HFFc6 (cell line): Measurements from ENCODE around the gene CRTC3. TPM values are rescaled to one million over a fixed set of nuclear protein-coding genes. Genes with fewer than 3 reads are reported as not detected.

Experiments
- DNase-seq: peaks from one replicate; pipeline ENCODE4 v3.0.0-alpha.2; 2018
- H3K27ac Mint-ChIP-seq: 2 replicates; pipeline ENCODE4 v1.8.0; 2020; ENCODE audit warnings: mild to moderate bottlenecking, mixed read lengths
- H3K27me3 Mint-ChIP-seq: 2 replicates; pipeline ENCODE4 v1.8.0; 2021; ENCODE audit warnings: mild to moderate bottlenecking, moderate library complexity, mixed read lengths; ENCODE audit not compliant: insufficient read depth
- H3K36me3 Mint-ChIP-seq: 2 replicates; pipeline ENCODE4 v1.8.0; 2021; ENCODE audit warnings: low read depth, mixed read lengths
- H3K4me1 Mint-ChIP-seq: 2 replicates; pipeline ENCODE4 v1.8.0; 2020; ENCODE audit warnings: low read depth, mixed read lengths
- H3K4me3 Mint-ChIP-seq: 2 replicates; pipeline ENCODE4 v1.8.0; 2020; ENCODE audit warnings: mild to moderate bottlenecking, moderate library complexity, mixed read lengths
- H3K9me3 Mint-ChIP-seq: 2 replicates; pipeline ENCODE4 v1.8.0; 2020; ENCODE audit warnings: mild to moderate bottlenecking, mixed read lengths
- CTCF ChIP-seq: fragments of 200-600 bp; sonication (generic); IDR thresholded peaks from 2 replicates; pipeline ENCODE4 v1.5.0; 2021; ENCODE audit warnings: antibody characterized with exemption, mild to moderate bottlenecking
- total RNA-seq, 6 experiments: library from RNA; stranded (reverse); fragmentation: NEBNext Ultra II Directional; extraction: Animal tissue kit (Norgen Biotek cat#: 25700); gene quantifications; 2 replicates in 1 of 6; 3 replicates in 5 of 6; pipeline ENCODE4 v1.2.3, GENCODE V29; 2021

Gene CRTC3
- total RNA-seq, 6 experiments from 2014 or later = 21.5 to 24.3 (median 23.5) TPM

- no peak for DNase-seq
- Mint-ChIP-seq H3K27ac (no peak overlapping the region), H3K27me3 (no peaks in the 10 kb centered on the region; the same call in 1 of the 2 replicates), H3K9me3 (no peaks in the 10 kb centered on the region), H3K4me1 (peaks cover 28% of the 10 kb centered on the region), H3K4me3 (no peak overlapping the region), H3K36me3 (peaks cover 8% of the 10 kb centered on the region; the same call in 1 of the 2 replicates)
- no peak for TF ChIP-seq CTCF
Measured at GRCh38 chr15:90572893-90573292, 43.2 kb downstream of the CRTC3 start.

DNA sequence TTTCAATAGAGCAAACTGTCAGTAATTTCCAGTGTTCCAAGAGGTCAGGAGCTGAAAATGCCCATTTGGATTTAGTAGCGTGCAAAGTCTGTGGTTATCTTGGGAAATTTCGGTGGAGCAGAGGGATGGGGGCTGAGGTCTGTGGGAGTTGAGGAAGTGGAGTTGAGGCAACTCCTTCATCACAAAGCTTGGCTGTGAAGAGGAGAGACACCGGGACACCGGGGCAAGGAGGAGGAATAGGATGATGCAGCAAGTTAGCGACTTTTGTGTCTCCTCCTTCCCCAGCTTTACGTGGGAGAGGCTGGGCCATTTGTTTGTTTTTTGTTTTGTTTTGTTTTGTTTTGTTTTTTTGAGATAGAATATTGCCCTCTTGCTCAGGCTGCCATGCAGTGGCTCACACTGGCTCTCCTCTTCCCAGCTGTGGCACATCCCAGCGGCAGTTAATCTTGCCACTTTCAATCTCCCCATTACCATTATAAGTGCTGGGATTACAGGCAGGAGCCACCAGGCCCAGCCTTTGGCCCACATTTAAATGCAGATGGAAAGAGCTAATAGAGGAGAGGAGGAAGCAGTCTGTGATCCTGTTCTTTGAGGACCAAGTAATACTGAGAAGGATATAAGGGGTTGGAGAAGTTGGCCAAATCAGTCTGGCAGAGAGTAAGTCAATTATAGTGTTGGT is 47.1 kb downstream of the CRTC3 start:
- Mint-ChIP-seq H3K27me3 (peaks cover 2% of the 10 kb centered on the region; the same call in 1 of the 2 replicates), H3K4me1 (peaks cover 18% of the 10 kb centered on the region), H3K27ac (peak overlapping the region; percentile 11; the same call in 1 of the 2 replicates), H3K36me3 (peaks cover 8% of the 10 kb centered on the region; the same call in 1 of the 2 replicates), H3K9me3 (no peaks in the 10 kb centered on the region), H3K4me3 (no peak overlapping the region)
- TF ChIP-seq CTCF = no peak
- DNase-seq = no peak

DNA sequence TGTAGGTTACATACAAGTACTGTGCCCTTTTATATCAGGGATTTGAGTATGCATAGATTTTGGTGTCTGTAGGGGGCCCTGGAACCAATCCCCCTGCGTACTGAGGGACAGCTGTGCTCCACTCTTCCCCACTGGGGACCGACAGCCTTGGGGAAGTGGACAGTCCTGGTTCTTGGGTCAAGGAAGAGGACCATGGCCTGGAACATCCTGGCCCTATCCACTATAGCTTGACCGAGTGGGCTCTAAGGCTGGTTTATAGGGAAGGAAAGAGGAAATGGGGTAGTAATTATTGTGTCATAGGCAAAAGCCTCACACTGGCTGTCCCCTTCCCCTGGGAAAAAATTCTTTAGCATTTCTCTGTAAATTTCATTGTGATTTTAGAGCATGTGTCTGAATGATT is 49.5 kb downstream of the CRTC3 start:
- Mint-ChIP-seq H3K4me1 (peaks cover 26% of the 10 kb centered on the region), H3K9me3 (no peaks in the 10 kb centered on the region), H3K4me3 (no peak overlapping the region), H3K27me3 (peaks cover 2% of the 10 kb centered on the region; the same call in 1 of the 2 replicates), H3K27ac (no peak overlapping the region), H3K36me3 (peaks cover 18% of the 10 kb centered on the region; the same call in 1 of the 2 replicates)
- no peak for DNase-seq
- TF ChIP-seq CTCF = no peak

DNA sequence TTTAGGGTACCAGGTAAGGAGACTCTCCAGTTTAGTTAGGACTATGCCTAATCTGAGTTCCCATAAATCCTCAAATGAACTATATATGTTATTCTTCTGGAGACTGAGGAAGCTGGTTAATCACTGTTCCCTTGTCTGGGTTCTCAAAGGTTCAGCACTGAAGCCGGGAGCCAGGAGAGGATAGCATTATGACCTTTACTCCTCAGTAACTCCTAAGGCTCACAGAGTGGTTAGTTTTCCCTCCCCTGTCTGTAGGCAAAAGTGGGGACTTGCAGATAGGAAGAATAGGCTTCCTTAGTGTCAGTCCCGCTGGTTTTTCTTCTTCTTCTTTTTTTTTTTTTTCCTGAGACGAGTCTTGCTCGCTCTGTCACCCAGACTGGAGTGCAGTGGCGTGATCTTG is 50.4 kb downstream of the CRTC3 start:
- Mint-ChIP-seq H3K4me3 (no peak overlapping the region), H3K4me1 (peaks cover 19% of the 10 kb centered on the region), H3K27me3 (peaks cover 2% of the 10 kb centered on the region; the same call in 1 of the 2 replicates), H3K27ac (no peak overlapping the region), H3K9me3 (no peaks in the 10 kb centered on the region), H3K36me3 (peaks cover 18% of the 10 kb centered on the region; the same call in 1 of the 2 replicates)
- TF ChIP-seq CTCF = no peak
- DNase-seq = no peak

DNA sequence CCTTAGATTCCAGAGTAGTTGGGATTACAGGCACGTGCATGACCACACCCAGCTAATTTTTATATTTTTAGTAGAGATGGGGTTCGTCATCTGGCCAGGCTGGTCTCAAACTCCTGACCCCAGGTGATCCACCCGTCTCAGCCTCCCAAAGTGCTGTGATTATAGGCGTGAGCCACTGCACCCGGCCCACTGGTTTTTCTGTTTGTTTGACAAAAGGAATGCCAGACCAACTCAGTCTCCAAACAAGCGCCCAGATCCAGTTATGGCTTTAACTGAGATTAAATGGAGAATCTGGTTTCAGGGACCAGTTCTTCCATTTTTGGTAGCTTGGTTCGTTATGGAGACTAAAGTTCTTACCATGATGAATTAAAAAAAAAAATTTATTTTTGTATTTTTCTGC is 50.8 kb downstream of the CRTC3 start:
- peaks cover 20% of the 10 kb centered on the region for H3K4me1 Mint-ChIP-seq
- DNase-seq = no peak
- H3K4me3 Mint-ChIP-seq = no peak overlapping the region
- TF ChIP-seq CTCF = no peak
- peaks cover 18% of the 10 kb centered on the region; the same call in 1 of the 2 replicates for H3K36me3 Mint-ChIP-seq
- H3K27ac Mint-ChIP-seq = no peak overlapping the region
- H3K27me3 Mint-ChIP-seq = peaks cover 2% of the 10 kb centered on the region; the same call in 1 of the 2 replicates
- no peaks in the 10 kb centered on the region for H3K9me3 Mint-ChIP-seq
